A549 (cell line): ENCODE measurements around the gene IFFO2. TPM values are rescaled to one million over a fixed set of nuclear protein-coding genes. Genes with fewer than 3 reads are reported as not detected.

ENCODE experiments used
- ATAC-seq, 2 experiments: fragments of 200-7000 bp in 1 of 2; fragments of >200 bp in 1 of 2; cut with Nextera tagmentation in 1 of 2; cut with Tn5 transposase in 1 of 2; 3 replicates each; pipeline versions ENCODE4 v1.8.0 to v1.9.1; 2018 to 2020; ENCODE audit warnings: mild to moderate bottlenecking in 1 of 2, moderate library complexity in 1 of 2
- CTCF ChIA-PET: fragments of 300-600 bp; sonication (Branson Sonifier 250); formaldehyde crosslinking; extraction: SDS; loops from one replicate; lab custom pipeline; 2021; ENCODE audit warnings: antibody characterized with exemption, inconsistent platforms; lab: Yijun Ruan, JAX
- POLR2A ChIA-PET: fragments of 350-600 bp; formaldehyde crosslinking; extraction: SDS; loops from one replicate; lab custom pipeline; 2021; ENCODE audit warnings: antibody characterized with exemption, inconsistent platforms; lab: Yijun Ruan, JAX
- DNase-seq, 2 experiments: peaks; one replicate each; pipeline versions ENCODE4 v3.0.0 to v3.0.0-alpha.2; 2011 to 2016; ENCODE audit warnings: low read depth in 1 of 2, low spot score in 1 of 2
- FAIRE-seq: peaks from 2 replicates; lab custom pipeline; 2011; peaks lifted over from hg19 to GRCh38; lab: Jason Lieb, UNC
- H3K27ac ChIP-seq, 2 experiments: fragments of >200 bp; sonication (Bioruptor Twin); formaldehyde crosslinking; 3 replicates each; pipeline ENCODE4 v1.5.1; 2016 to 2017
- H3K4me1 ChIP-seq: fragments of >200 bp; sonication (Bioruptor Twin); formaldehyde crosslinking; 3 replicates; pipeline ENCODE4 v1.6.1; 2016
- H3K4me2 ChIP-seq: fragments of >200 bp; sonication (Bioruptor Twin); formaldehyde crosslinking; 3 replicates; pipeline ENCODE4 v1.6.1; 2016
- H3K4me3 ChIP-seq: fragments of >200 bp; sonication (Bioruptor Twin); formaldehyde crosslinking; 3 replicates; pipeline ENCODE4 v1.5.1; 2016
- H3K9me3 ChIP-seq: fragments of >200 bp; sonication (Bioruptor Twin); formaldehyde crosslinking; 3 replicates; pipeline ENCODE4 v1.6.1; 2016
- ATOH8 ChIP-seq: fragments of 250-450 bp; sonication (Bioruptor Pico); IDR thresholded peaks from 2 replicates; pipeline ENCODE4 v1.5.0; 2020; ENCODE audit warnings: low read depth, mild to moderate bottlenecking, moderate library complexity
- CEBPB ChIP-seq, 2 experiments: fragments of >200 bp in 1 of 2; sonication (Bioruptor Twin) in 1 of 2; formaldehyde crosslinking in 1 of 2; IDR thresholded peaks; 2 replicates each; pipeline ENCODE4 v1.6.1; 2012 to 2016
- EHMT2 ChIP-seq: fragments of 200-600 bp; sonication (generic); IDR thresholded peaks from 2 replicates; pipeline ENCODE4 v1.6.1; 2016; ENCODE audit warnings: antibody characterized with exemption, low read depth, mild to moderate bottlenecking, moderate library complexity
- ELK1 ChIP-seq: fragments of 150-350 bp; IDR thresholded peaks from 2 replicates; pipeline ENCODE4 v1.6.1; 2014; ENCODE audit warnings: low read depth, mild to moderate bottlenecking, low read length
- EP300 ChIP-seq, 2 experiments: fragments of >200 bp; sonication (Bioruptor Twin); formaldehyde crosslinking; IDR thresholded peaks; 2 replicates in 1 of 2; 3 replicates in 1 of 2; pipeline ENCODE4 v1.6.1; 2016 to 2017
- FOSB ChIP-seq: fragments of 250-450 bp; sonication (Bioruptor Pico); IDR thresholded peaks from 2 replicates; pipeline ENCODE4 v1.5.0; 2020; ENCODE audit warnings: mild to moderate bottlenecking, moderate library complexity
- HES2 ChIP-seq: fragments of >200 bp; sonication (Bioruptor Twin); formaldehyde crosslinking; IDR thresholded peaks from 2 replicates; pipeline ENCODE4 v1.6.1; 2016
- JUNB ChIP-seq: fragments of >200 bp; sonication (Bioruptor Twin); formaldehyde crosslinking; IDR thresholded peaks from 2 replicates; pipeline ENCODE4 v1.6.1; 2016
- KDM1A ChIP-seq: fragments of 200-600 bp; sonication (generic); IDR thresholded peaks from 2 replicates; pipeline ENCODE4 v1.6.1; 2016; ENCODE audit warnings: low read depth, mild to moderate bottlenecking
- NPAS2 ChIP-seq: fragments of 250-450 bp; sonication (Bioruptor Pico); IDR thresholded peaks from 2 replicates; pipeline ENCODE4 v1.8.0; 2022; ENCODE audit warnings: mild to moderate bottlenecking, moderate library complexity, borderline replicate concordance
- NR3C1 ChIP-seq: fragments of >200 bp; sonication (Bioruptor Twin); formaldehyde crosslinking; IDR thresholded peaks from 3 replicates; pipeline ENCODE4 v1.6.1; 2017
- PBX3 ChIP-seq: IDR thresholded peaks from 2 replicates; pipeline ENCODE4 v1.6.1; 2012
- RAD21 ChIP-seq, 2 experiments: fragments of >200 bp in 1 of 2; sonication (Bioruptor Twin) in 1 of 2; formaldehyde crosslinking in 1 of 2; IDR thresholded peaks in 1 of 2; conservative IDR thresholded peaks in 1 of 2; 2 replicates in 1 of 2; 3 replicates in 1 of 2; pipeline ENCODE4 v1.6.1; 2012 to 2018; ENCODE audit warnings: inconsistent platforms in 1 of 2
- RCOR1 ChIP-seq: fragments of 150-350 bp; IDR thresholded peaks from 2 replicates; pipeline ENCODE4 v1.6.1; 2014; ENCODE audit warnings: antibody characterized with exemption, low read length, low read depth
- SREBF2 ChIP-seq: fragments of 450-650 bp; IDR thresholded peaks from 2 replicates; pipeline ENCODE4 v1.6.1; 2014; ENCODE audit warnings: mild to moderate bottlenecking, moderate library complexity
- TP53 ChIP-seq: fragments of 250-450 bp; sonication (Bioruptor Pico); IDR thresholded peaks from 2 replicates; pipeline ENCODE4 v1.5.0; 2021; ENCODE audit warnings: mild to moderate bottlenecking, moderate library complexity
- ZFP36 ChIP-seq: fragments of 450-650 bp; IDR thresholded peaks from 2 replicates; pipeline ENCODE4 v1.6.1; 2014; ENCODE audit warnings: borderline replicate concordance; ENCODE audit not compliant: partially characterized antibody
- WGBS: methylation state at CpG from one replicate; pipeline ENCODE4 v1.1.6; 2017; ENCODE audit errors: missing lambda C conversion rate; 5-methylcytosine and 5-hydroxymethylcytosine counted together
- polyA plus RNA-seq, 4 experiments: library from polyadenylated mRNA; depleted of rRNA in 3 of 4; stranded (reverse); fragments of >200 nt; fragmentation: RNase III in 1 of 4; extraction: RNeasy Plus Mini Kit Qiagen cat#74134 plus additional on column Dnase treatment in 1 of 4; gene quantifications; 2 replicates in 3 of 4; 3 replicates in 1 of 4; pipeline ENCODE4 v1.2.3, GENCODE V29; 2011 to 2017

The IFFO2 gene
- polyA plus RNA-seq, 2 of the 4 experiments (the other 2 are of a cell fraction): 24.3 to 53.9 TPM

- FAIRE-seq (no peak), ATAC-seq (no peak), DNase-seq (no peak)
- Histone ChIP-seq H3K4me3 (no peak overlapping the region), H3K4me2 (no peak overlapping the region), H3K4me1 (no peaks in the 10 kb centered on the region), H3K27ac (no peak overlapping the region), H3K9me3 (peaks cover 17% of the 10 kb centered on the region)
- ChIA-PET CTCF (no interaction called here), POLR2A (no interaction called here)
- TF ChIP-seq CEBPB (IDR thresholded peaks at IDR 0.05) (no peak), EP300 (IDR thresholded peaks at IDR 0.05) (no peak)
- 55% methylated on average over 2 of the region's 2 CpGs for WGBS
Observed at GRCh38 chr1:18981242-18981641, 24.8 kb upstream of the IFFO2 start.

GRCh38 chr1:18978706-18979105 lies 22.2 kb upstream of the IFFO2 start:
- H3K27ac ChIP-seq: no peak overlapping the region
- POLR2A ChIA-PET: no interaction called here

GRCh38 chr1:18977428-18977827 lies 21.0 kb upstream of the IFFO2 start:
- CTCF ChIA-PET: no interaction called here
- H3K9me3 ChIP-seq: peaks cover 17% of the 10 kb centered on the region
- 0 out of 3 replicates have a peak, but pooled peaks cover 6% of the 10 kb centered on the region for H3K4me1 ChIP-seq
- TF ChIP-seq EHMT2 (no peak), NPAS2 (CRISPR knock-in tag) (no peak), RAD21 (conservative IDR thresholded peaks at IDR 0.05 in 1 of 2, IDR thresholded peaks at IDR 0.05 in 1 of 2) (no peak), ELK1 (no peak), CEBPB (IDR thresholded peaks at IDR 0.05) (no peak)
- TF ChIP-seq, all 56 proteins: peak for 0
- no peak for ATAC-seq
- H3K4me3 ChIP-seq: no peak overlapping the region
- DNase-seq: no peak
- no peak overlapping the region for H3K4me2 ChIP-seq
- FAIRE-seq: no peak
- H3K27ac ChIP-seq: no peak overlapping the region
- 86% methylated on average over 7 of the region's 7 CpGs for WGBS
- POLR2A ChIA-PET: no interaction called here

More at GRCh38 chr1:18978706-18979105, 22.2 kb upstream of the IFFO2 start:
- WGBS: 89% methylated on average over 2 of the region's 2 CpGs
- TF ChIP-seq EHMT2: no peak
- no peak for TF ChIP-seq TP53 (CRISPR knock-in tag)
- TF ChIP-seq RCOR1: no peak
- TF ChIP-seq SREBF2: no peak
- TF ChIP-seq CEBPB (IDR thresholded peaks at IDR 0.05): no peak
- TF ChIP-seq KDM1A: no peak
- TF ChIP-seq JUNB: no peak
- no peak for TF ChIP-seq NPAS2 (CRISPR knock-in tag)
- TF ChIP-seq ZFP36: no peak
- no peak for TF ChIP-seq FOSB
- TF ChIP-seq NR3C1: no peak
- no peak for TF ChIP-seq EP300 (IDR thresholded peaks at IDR 0.05)
- TF ChIP-seq ATOH8: no peak
- no peak for TF ChIP-seq PBX3
- TF ChIP-seq HES2: no peak
- TF ChIP-seq, all 56 proteins: peak for 0
- Histone ChIP-seq H3K9me3 (peaks cover 17% of the 10 kb centered on the region), H3K4me3 (no peak overlapping the region), H3K4me2 (no peak overlapping the region), H3K4me1 (no peaks in the 10 kb centered on the region)
- CTCF ChIA-PET: no interaction called here
- DNase-seq (no peak), FAIRE-seq (no peak), ATAC-seq (no peak)
